ENCODE data around the gene MAX. TPM values are rescaled to one million over a fixed set of nuclear protein-coding genes. Genes with fewer than 3 reads are reported as not detected.
A peak's percentile ranks its signal among the peaks of the same experiment; 100 is the strongest.

MAX gene
- total and polyA plus RNA-seq, 9 of the 15 experiments (the other 6 are each of a cell fraction or from before 2014, with no cell fraction given), result 15.4 to 96.5 (median 51.6) TPM

GRCh38 chr14:65042731-65043372 is 59.5 kb downstream of the MAX start:
- CTCF ChIA-PET (ENCODE audit: low intra/inter-chr PET ratio), result interaction anchor here (0.6 kb wide), 1 partner anchor 76 kb away, joined by 8 read pairs; no protein-coding TSS in a partner anchor
- TF ChIP-seq ZBTB7A (IDR thresholded peaks at IDR 0.05; ENCODE audit: borderline replicate concordance, control insufficient read depth, low read depth, low read length), result peak; percentile 82; the same call in 1 of the 2 replicates
- TF ChIP-seq CREB3 (tag; conservative IDR thresholded peaks at IDR 0.05; ENCODE audit: low read depth), result no peak
- peak; percentile 64; the same call in 1 of the 2 replicates for TF ChIP-seq CXXC5 (CRISPR knock-in tag; IDR thresholded peaks at IDR 0.05)
- TF ChIP-seq NEUROD1 (IDR thresholded peaks at IDR 0.05; ENCODE audit: borderline replicate concordance, low read depth, low read length, partially characterized antibody), result peak; percentile 68
- peak; percentile 80 for TF ChIP-seq NBN (IDR thresholded peaks at IDR 0.05; ENCODE audit: low read depth)
- TF ChIP-seq NCOA2 (IDR thresholded peaks at IDR 0.05; ENCODE audit: partially characterized antibody in 2 of 2), result peak in 1 of 2 experiments; percentile 29
- TF ChIP-seq COPS2 (conservative IDR thresholded peaks at IDR 0.05), result no peak
- TF ChIP-seq ETS1 (conservative IDR thresholded peaks at IDR 0.05; ENCODE audit: control insufficient read depth, low read depth, low read length), result no peak
- TF ChIP-seq ADNP (tag; IDR thresholded peaks at IDR 0.05), result 0 out of 2 replicates have a peak, but pooled peaks have one; percentile 30
- peak; percentile 98 for TF ChIP-seq MYNN (IDR thresholded peaks at IDR 0.05)
- TF ChIP-seq MYNN (CRISPR knock-in tag; IDR thresholded peaks at IDR 0.05), result no peak

More at GRCh38 chr14:65042731-65043372, 59.5 kb downstream of the MAX start:
- peak; percentile 81 for ATAC-seq
- peak overlapping the region; percentile 68 for H2AFZ ChIP-seq (ENCODE audit: low read depth, low read length)
- peak overlapping the region; percentile 96 for H3K27ac ChIP-seq (ENCODE audit: extremely low read depth, low read depth, low read length)
- POLR2A ChIA-PET, result interaction anchor here (0.5 to 0.6 kb wide), 2 partner anchors 14 to 365 kb away, joined by 3 read pairs; no protein-coding TSS in a partner anchor
- no peaks in the 10 kb centered on the region for H3K9me3 ChIP-seq (replicated peaks; ENCODE audit: control insufficient read depth, insufficient read depth, low read depth, low read length)
- DNase-seq (ENCODE audit: extremely low read depth in 1 of 4, low spot score in 3 of 4), result peak; percentile 55 to 91 (median 65)
- in situ Hi-C loops (cut with MboI), result no loop called here
- intact Hi-C loops (cut with micrococcal nuclease), result loop anchor here (5.0 kb wide), 1 partner anchor 59 kb away; the partner anchor contains the start of gene MAX
- peaks cover 19 to 44% of the 10 kb centered on the region in 2 experiments for H3K4me1 ChIP-seq (replicated peaks in 1 of 2; ENCODE audit: control insufficient read depth in 2 of 2, insufficient read depth in 2 of 2, low read length in 2 of 2)
- peaks cover 31% of the 10 kb centered on the region; the same call in 2 of the 3 replicates for H3K36me3 ChIP-seq (ENCODE audit: control insufficient read depth, insufficient read depth, low read length)
- BruUV-seq (replicated peaks), result no TSS peak
- no peak overlapping the region for H3K4me3 ChIP-seq
- no peaks in the 10 kb centered on the region for H3K27me3 ChIP-seq (ENCODE audit: control insufficient read depth in 2 of 2, insufficient read depth in 2 of 2, low read length in 2 of 2)
- WGBS (ENCODE audit: insufficient coverage, low coverage, missing lambda C conversion rate), result 1% methylated on average over 8 of the region's 8 CpGs
- FAIRE-seq, result peak; percentile 98
- H3K9ac ChIP-seq (ENCODE audit: insufficient read depth in 1 of 2, low read depth in 2 of 2, low read length in 2 of 2), result peak overlapping the region; percentile 10 to 72; a peak in 3 of 4 replicates
- peak overlapping the region; percentile 71 for H3K4me2 ChIP-seq (ENCODE audit: insufficient read depth, low read length)
- no peaks in the 10 kb centered on the region for H3K9me1 ChIP-seq (ENCODE audit: control insufficient read depth, insufficient read depth, low read length)
- no peaks in the 10 kb centered on the region for H3K79me2 ChIP-seq (ENCODE audit: control insufficient read depth, insufficient read depth, low read length)
- no peaks in the 10 kb centered on the region for H4K20me1 ChIP-seq (replicated peaks; ENCODE audit: control insufficient read depth, insufficient read depth, low read length)

Measured in K562 (cell line).